Esophagus muscularis mucosa (tissue), 3 donors: ENCODE data around the gene CD28.
"Not testable (repeated sequence)": the region's sequence is repeated elsewhere in the genome, so short reads cannot be mapped to it uniquely, and the experiment has no call there.

Experiments
- EP300 ChIP-seq: sonication (generic); formaldehyde crosslinking; IDR thresholded peaks from one replicate; pipeline ENCODE4 v1.6.1; 2017; ENCODE audit warnings: antibody characterized with exemption
- TF ChIP-seq, protein P1 (sequence below), 3 experiments: fragments of 200-600 bp in 2 of 3; fragments of 450-650 bp in 1 of 3; sonication (generic) in 2 of 3; IDR thresholded peaks; one replicate each; pipeline ENCODE4 v1.5.1; 2017 to 2019; ENCODE audit warnings: antibody characterized with exemption in 3 of 3, mild to moderate bottlenecking in 2 of 3, moderate library complexity in 1 of 3

DNA sequence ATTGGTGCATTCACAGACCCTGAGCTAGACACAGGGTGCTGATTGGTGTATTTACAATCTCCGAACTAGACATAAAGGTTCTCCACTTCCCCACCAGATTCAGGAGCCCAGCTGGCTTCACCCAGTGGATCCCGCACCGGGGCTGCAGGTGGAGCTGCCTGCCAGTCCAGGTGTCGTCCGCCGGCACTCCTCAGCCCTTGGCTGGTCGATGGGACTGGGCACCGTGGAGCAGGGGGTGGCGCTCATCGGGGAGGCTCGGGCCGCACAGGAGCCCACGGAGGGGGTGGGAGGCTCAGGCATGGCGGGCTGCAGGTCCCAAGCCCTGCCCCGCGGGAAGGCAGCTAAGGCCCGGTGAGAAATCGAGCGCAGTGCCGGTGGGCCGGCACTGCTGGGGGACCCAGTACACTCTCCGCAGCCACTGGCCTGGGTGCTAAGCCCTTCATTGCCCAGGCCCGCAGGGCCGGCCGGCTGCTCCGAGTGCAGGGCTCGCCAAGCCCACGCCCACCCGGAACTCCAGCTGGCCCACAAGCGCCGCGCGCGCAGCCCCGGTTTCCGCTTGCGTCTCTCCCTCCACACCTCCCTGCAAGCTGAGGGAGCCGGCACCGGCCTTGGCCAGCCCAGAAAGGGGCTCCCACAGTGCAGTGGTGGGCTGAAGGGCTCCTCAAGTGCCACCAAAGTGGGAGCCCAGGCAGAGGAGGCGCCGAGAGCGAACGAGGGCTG lies 79.1 kb downstream of the CD28 start:
- TF ChIP-seq, protein P1, sequence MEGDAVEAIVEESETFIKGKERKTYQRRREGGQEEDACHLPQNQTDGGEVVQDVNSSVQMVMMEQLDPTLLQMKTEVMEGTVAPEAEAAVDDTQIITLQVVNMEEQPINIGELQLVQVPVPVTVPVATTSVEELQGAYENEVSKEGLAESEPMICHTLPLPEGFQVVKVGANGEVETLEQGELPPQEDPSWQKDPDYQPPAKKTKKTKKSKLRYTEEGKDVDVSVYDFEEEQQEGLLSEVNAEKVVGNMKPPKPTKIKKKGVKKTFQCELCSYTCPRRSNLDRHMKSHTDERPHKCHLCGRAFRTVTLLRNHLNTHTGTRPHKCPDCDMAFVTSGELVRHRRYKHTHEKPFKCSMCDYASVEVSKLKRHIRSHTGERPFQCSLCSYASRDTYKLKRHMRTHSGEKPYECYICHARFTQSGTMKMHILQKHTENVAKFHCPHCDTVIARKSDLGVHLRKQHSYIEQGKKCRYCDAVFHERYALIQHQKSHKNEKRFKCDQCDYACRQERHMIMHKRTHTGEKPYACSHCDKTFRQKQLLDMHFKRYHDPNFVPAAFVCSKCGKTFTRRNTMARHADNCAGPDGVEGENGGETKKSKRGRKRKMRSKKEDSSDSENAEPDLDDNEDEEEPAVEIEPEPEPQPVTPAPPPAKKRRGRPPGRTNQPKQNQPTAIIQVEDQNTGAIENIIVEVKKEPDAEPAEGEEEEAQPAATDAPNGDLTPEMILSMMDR (IDR thresholded peaks at IDR 0.05), result not testable (repeated sequence)
- not testable (repeated sequence) for TF ChIP-seq EP300
